ENCODE results near the gene NIT1.

Gene NIT1

GRCh38 chr1:161096530-161096929 lies 21.4 kb upstream of the NIT1 start:
- peaks cover 0 to 40% (median 36%) of the 10 kb centered on the region in 11 experiments; a peak in 20 of 22 replicates for H4K20me1 ChIP-seq
- peak overlapping the region in 4 of 11 experiments; percentile 90 to 98 (median 95); a peak in 8 of 22 replicates for H3K4me2 ChIP-seq
- H3K36me3 ChIP-seq, result peaks cover 22 to 31% (median 28%) of the 10 kb centered on the region in 11 experiments
- H3K9ac ChIP-seq, result 0 out of 22 replicates have a peak overlapping the region, but pooled peaks of 2 of the 11 experiments have one; percentile 2 to 12
- no peak for TF ChIP-seq Cebpa-rat (IDR thresholded peaks at IDR 0.05)
- no peak overlapping the region for H3K27ac ChIP-seq
- H3K4me3 ChIP-seq, result no peak overlapping the region
- H3K27me3 ChIP-seq, result no peaks in the 10 kb centered on the region
- H3K9me3 ChIP-seq (replicated peaks in 1 of 11), result no peaks in the 10 kb centered on the region
- peaks cover 27 to 70% (median 42%) of the 10 kb centered on the region in 10 experiments for H3K4me1 ChIP-seq

GRCh38 chr1:161098210-161099068 lies 19.5 kb upstream of the NIT1 start, which contains the start of gene KLHDC9:
KLHDC9 (plus strand) TSS chr1:161098361; CDS start chr1:161098536, 175 bp downstream.
- Histone ChIP-seq H3K27ac (peak within 1 kb of the TSS in 9 of 11 experiments; percentile 3 to 61 (median 23); a peak in 14 of 22 replicates), H3K4me3 (peak within 1 kb of the TSS; percentile 32 to 66 (median 56))
- no peak for TF ChIP-seq Cebpa-rat (IDR thresholded peaks at IDR 0.05)

GRCh38 chr1:161099090-161099802 lies 18.7 kb upstream of the NIT1 start:
- Histone ChIP-seq H3K27ac (no peak overlapping the region), H3K4me3 (peak overlapping the region in 8 of 10 experiments; percentile 32 to 66 (median 56); a peak in 7 of 20 replicates), H3K4me2 (peak overlapping the region; percentile 88 to 99 (median 96)), H4K20me1 (peaks cover 14 to 67% (median 63%) of the 10 kb centered on the region in 11 experiments; a peak in 20 of 22 replicates), H3K36me3 (peaks cover 40 to 58% (median 52%) of the 10 kb centered on the region in 11 experiments), H3K9me3 (replicated peaks in 1 of 11) (no peaks in the 10 kb centered on the region), H3K4me1 (peaks cover 27 to 48% (median 37%) of the 10 kb centered on the region in 10 experiments), H3K27me3 (no peaks in the 10 kb centered on the region), H3K9ac (peak overlapping the region in 5 of 11 experiments; percentile 64 to 79 (median 74); a peak in 6 of 22 replicates)
- TF ChIP-seq Cebpa-rat (IDR thresholded peaks at IDR 0.05), result no peak

More at GRCh38 chr1:161098210-161099068, 19.5 kb upstream of the NIT1 start, which contains the start of gene KLHDC9:
- peaks cover 6 to 59% (median 55%) of the 10 kb centered on the region in 11 experiments; a peak in 20 of 22 replicates for H4K20me1 ChIP-seq
- no peaks in the 10 kb centered on the region for H3K9me3 ChIP-seq (replicated peaks in 1 of 11)
- peaks cover 36 to 50% (median 45%) of the 10 kb centered on the region in 11 experiments for H3K36me3 ChIP-seq
- peak within 1 kb of the TSS; percentile 34 to 79 (median 60); a peak in 21 of 22 replicates for H3K9ac ChIP-seq
- no peaks in the 10 kb centered on the region for H3K27me3 ChIP-seq
- peak within 1 kb of the TSS; percentile 88 to 99 (median 96) for H3K4me2 ChIP-seq
- H3K4me1 ChIP-seq, result peaks cover 27 to 51% (median 37%) of the 10 kb centered on the region in 10 experiments

GRCh38 chr1:161100556-161100955 lies 17.3 kb upstream of the NIT1 start:
- H3K27ac ChIP-seq, result no peak overlapping the region

GRCh38 chr1:161106431-161106830 lies 11.5 kb upstream of the NIT1 start:
- no peak overlapping the region for H3K4me2 ChIP-seq
- peaks cover 67 to 100% (median 99%) of the 10 kb centered on the region in 11 experiments; a peak in 21 of 22 replicates for H4K20me1 ChIP-seq
- H3K9me3 ChIP-seq (replicated peaks in 1 of 11), result no peaks in the 10 kb centered on the region
- peaks cover 47 to 100% (median 86%) of the 10 kb centered on the region in 11 experiments for H3K36me3 ChIP-seq
- TF ChIP-seq Cebpa-rat (IDR thresholded peaks at IDR 0.05), result no peak
- H3K4me3 ChIP-seq, result no peak overlapping the region
- no peaks in the 10 kb centered on the region for H3K27me3 ChIP-seq
- no peak overlapping the region for H3K9ac ChIP-seq
- H3K27ac ChIP-seq, result no peak overlapping the region
- H3K4me1 ChIP-seq, result peaks cover 0 to 9% (median 6%) of the 10 kb centered on the region in 10 experiments; a peak in 15 of 20 replicates

More at GRCh38 chr1:161100556-161100955, 17.3 kb upstream of the NIT1 start:
- Histone ChIP-seq H3K4me3 (no peak overlapping the region), H4K20me1 (peaks cover 27 to 80% (median 76%) of the 10 kb centered on the region in 11 experiments; a peak in 20 of 22 replicates), H3K4me1 (peaks cover 27 to 41% (median 35%) of the 10 kb centered on the region in 10 experiments), H3K36me3 (peaks cover 40 to 71% (median 65%) of the 10 kb centered on the region in 11 experiments), H3K27me3 (no peaks in the 10 kb centered on the region), H3K4me2 (no peak overlapping the region), H3K9me3 (replicated peaks in 1 of 11) (no peaks in the 10 kb centered on the region), H3K9ac (no peak overlapping the region)
- TF ChIP-seq Cebpa-rat (IDR thresholded peaks at IDR 0.05), result no peak

- Histone ChIP-seq H4K20me1 (peaks cover 80 to 100% (median 99%) of the 10 kb centered on the region in 11 experiments; a peak in 21 of 22 replicates), H3K4me2 (peak overlapping the region in 7 of 11 experiments; percentile 29 to 98 (median 73); a peak in 14 of 22 replicates), H3K27me3 (no peaks in the 10 kb centered on the region), H3K4me1 (peaks cover 29 to 55% (median 52%) of the 10 kb centered on the region in 10 experiments), H3K4me3 (no peak overlapping the region), H3K36me3 (peaks cover 27 to 97% (median 73%) of the 10 kb centered on the region in 11 experiments), H3K9me3 (replicated peaks in 1 of 11) (no peaks in the 10 kb centered on the region), H3K27ac (peak overlapping the region in 1 of 11 experiments; percentile 34; a peak in 1 of 22 replicates), H3K9ac (no peak overlapping the region)
- TF ChIP-seq Cebpa-rat (IDR thresholded peaks at IDR 0.05), result no peak
Observed at GRCh38 chr1:161111117-161111516, 6.8 kb upstream of the NIT1 start.

- peak overlapping the region in 8 of 11 experiments; percentile 2 to 98 (median 68); a peak in 14 of 22 replicates for H3K4me2 ChIP-seq
- peaks cover 24 to 97% (median 74%) of the 10 kb centered on the region in 11 experiments for H3K36me3 ChIP-seq
- H3K4me1 ChIP-seq, result peaks cover 33 to 60% (median 56%) of the 10 kb centered on the region in 10 experiments
- H3K9ac ChIP-seq, result no peak overlapping the region; a peak in 1 of 22 replicates
- H3K27me3 ChIP-seq, result no peaks in the 10 kb centered on the region
- peaks cover 79 to 100% (median 99%) of the 10 kb centered on the region in 11 experiments; a peak in 21 of 22 replicates for H4K20me1 ChIP-seq
- no peak for TF ChIP-seq Cebpa-rat (IDR thresholded peaks at IDR 0.05)
- no peak overlapping the region for H3K4me3 ChIP-seq
- H3K27ac ChIP-seq, result peak overlapping the region in 1 of 11 experiments; percentile 34; a peak in 1 of 22 replicates
- no peaks in the 10 kb centered on the region for H3K9me3 ChIP-seq (replicated peaks in 1 of 11)
Observed at GRCh38 chr1:161111527-161111926, 6.4 kb upstream of the NIT1 start.

GRCh38 chr1:161113915-161114314 lies 4.0 kb upstream of the NIT1 start:
- H3K4me1 ChIP-seq, result peaks cover 45 to 71% (median 67%) of the 10 kb centered on the region in 10 experiments
- no peak overlapping the region for H3K4me3 ChIP-seq
- H3K27me3 ChIP-seq, result no peaks in the 10 kb centered on the region
- peaks cover 69 to 82% (median 79%) of the 10 kb centered on the region in 11 experiments; a peak in 21 of 22 replicates for H4K20me1 ChIP-seq
- no peak overlapping the region for H3K9ac ChIP-seq
- no peak overlapping the region for H3K27ac ChIP-seq
- H3K36me3 ChIP-seq, result peaks cover 14 to 77% (median 53%) of the 10 kb centered on the region in 11 experiments
- no peaks in the 10 kb centered on the region for H3K9me3 ChIP-seq (replicated peaks in 1 of 11)
- H3K4me2 ChIP-seq, result peak overlapping the region; percentile 7 to 99 (median 91); a peak in 14 of 22 replicates
- TF ChIP-seq Cebpa-rat (IDR thresholded peaks at IDR 0.05), result no peak
